ENCODE measurements around the gene AXDND1. TPM values are rescaled to one million over a fixed set of nuclear protein-coding genes. Genes with fewer than 3 reads are reported as not detected.

Gene AXDND1
- total RNA-seq, 1 experiment from 2014 or later, result 1.8 TPM

DNA sequence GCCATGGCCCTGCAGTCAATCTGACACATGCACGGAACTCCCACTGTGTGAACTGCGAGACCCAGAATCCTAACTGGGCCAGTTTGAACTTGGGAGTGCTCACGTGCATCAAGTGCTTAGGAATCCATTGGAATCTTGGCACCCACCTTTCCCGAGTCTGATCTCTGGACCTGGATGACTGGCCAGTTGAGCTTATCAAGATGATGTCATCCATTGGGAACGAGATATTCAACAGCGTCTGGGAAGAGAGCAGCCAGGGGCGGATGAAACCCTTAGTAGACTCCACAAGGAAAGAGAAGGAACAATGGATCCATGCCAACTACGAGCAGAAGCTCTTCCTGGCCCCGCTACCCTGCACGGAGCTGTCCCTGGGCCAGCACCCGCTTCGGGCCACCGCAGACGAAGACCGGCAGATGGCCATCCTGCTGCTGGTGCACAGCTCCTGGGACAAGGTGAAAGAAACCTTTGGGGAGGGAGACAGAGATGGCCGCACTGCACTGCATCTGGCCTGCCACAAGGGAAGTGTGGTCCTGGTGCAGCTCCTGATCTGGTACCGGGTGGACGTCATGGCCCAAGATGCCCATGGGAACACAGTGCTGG is 222.8 kb downstream of the AXDND1 start:
- peaks cover 31% of the 10 kb centered on the region for H3K27me3 ChIP-seq (ENCODE audit: insufficient read depth, low read depth)
- POLR2A ChIA-PET (ENCODE audit: unreplicated experiment), result no interaction called here
- intact Hi-C loops (cut with micrococcal nuclease; ENCODE audit: unreplicated experiment), result no loop called here
- CTCF ChIA-PET, result no interaction called here
- H3K4me2 ChIP-seq, result no peak overlapping the region
- no peak overlapping the region for H3K4me3 ChIP-seq
- no peaks in the 10 kb centered on the region for H3K9me3 ChIP-seq (ENCODE audit: insufficient read depth, low read depth)
- H3K36me3 ChIP-seq (ENCODE audit: low read depth), result no peaks in the 10 kb centered on the region
- DNase-seq, result no peak
- no peaks in the 10 kb centered on the region for H3K79me2 ChIP-seq (ENCODE audit: low read depth)
- no TSS peak for BruUV-seq (replicated peaks)
- no peak overlapping the region for H3K27ac ChIP-seq
- H4K20me1 ChIP-seq (ENCODE audit: insufficient read depth), result no peaks in the 10 kb centered on the region
- H3K4me1 ChIP-seq (replicated peaks; ENCODE audit: insufficient read depth), result no peaks in the 10 kb centered on the region
- TF ChIP-seq EZH2 (IDR thresholded peaks at IDR 0.05; ENCODE audit: low read depth), result no peak
- TF ChIP-seq, protein P1, sequence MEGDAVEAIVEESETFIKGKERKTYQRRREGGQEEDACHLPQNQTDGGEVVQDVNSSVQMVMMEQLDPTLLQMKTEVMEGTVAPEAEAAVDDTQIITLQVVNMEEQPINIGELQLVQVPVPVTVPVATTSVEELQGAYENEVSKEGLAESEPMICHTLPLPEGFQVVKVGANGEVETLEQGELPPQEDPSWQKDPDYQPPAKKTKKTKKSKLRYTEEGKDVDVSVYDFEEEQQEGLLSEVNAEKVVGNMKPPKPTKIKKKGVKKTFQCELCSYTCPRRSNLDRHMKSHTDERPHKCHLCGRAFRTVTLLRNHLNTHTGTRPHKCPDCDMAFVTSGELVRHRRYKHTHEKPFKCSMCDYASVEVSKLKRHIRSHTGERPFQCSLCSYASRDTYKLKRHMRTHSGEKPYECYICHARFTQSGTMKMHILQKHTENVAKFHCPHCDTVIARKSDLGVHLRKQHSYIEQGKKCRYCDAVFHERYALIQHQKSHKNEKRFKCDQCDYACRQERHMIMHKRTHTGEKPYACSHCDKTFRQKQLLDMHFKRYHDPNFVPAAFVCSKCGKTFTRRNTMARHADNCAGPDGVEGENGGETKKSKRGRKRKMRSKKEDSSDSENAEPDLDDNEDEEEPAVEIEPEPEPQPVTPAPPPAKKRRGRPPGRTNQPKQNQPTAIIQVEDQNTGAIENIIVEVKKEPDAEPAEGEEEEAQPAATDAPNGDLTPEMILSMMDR (conservative IDR thresholded peaks at IDR 0.05), result no peak
- H3K9me2 ChIP-seq (ENCODE audit: insufficient read depth), result no peaks in the 10 kb centered on the region
- no peak overlapping the region for H2AFZ ChIP-seq
- no peaks in the 10 kb centered on the region for H3F3A ChIP-seq (ENCODE audit: insufficient read depth, low read depth)

DNA sequence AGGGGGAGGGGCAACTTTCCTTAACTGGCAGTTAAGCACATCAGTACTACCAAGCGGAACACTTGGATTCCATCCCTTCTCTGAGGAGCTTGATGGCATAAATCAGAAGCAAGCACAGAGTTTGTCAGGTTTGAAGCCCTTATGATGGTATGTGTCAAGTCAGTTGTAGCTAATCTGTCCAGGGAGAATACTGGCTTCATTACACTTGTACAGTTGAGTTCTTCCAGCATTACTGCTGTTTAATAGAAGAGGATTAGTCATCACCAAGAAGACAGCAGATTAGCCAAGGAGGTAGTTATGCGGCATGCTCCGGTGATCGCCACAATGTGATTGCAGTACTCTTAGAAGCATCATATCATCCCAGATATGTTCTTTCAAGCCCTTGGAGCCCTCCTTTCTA is 223.7 kb downstream of the AXDND1 start:
- H3K79me2 ChIP-seq (ENCODE audit: low read depth), result no peaks in the 10 kb centered on the region
- CTCF ChIA-PET, result no interaction called here
- H3K4me1 ChIP-seq (replicated peaks; ENCODE audit: insufficient read depth), result no peaks in the 10 kb centered on the region
- DNase-seq, result no peak
- no peaks in the 10 kb centered on the region for H3K9me3 ChIP-seq (ENCODE audit: insufficient read depth, low read depth)
- no peaks in the 10 kb centered on the region for H4K20me1 ChIP-seq (ENCODE audit: insufficient read depth)
- intact Hi-C loops (cut with micrococcal nuclease; ENCODE audit: unreplicated experiment), result no loop called here
- H3K36me3 ChIP-seq (ENCODE audit: low read depth), result no peaks in the 10 kb centered on the region
- no TSS peak for BruUV-seq (replicated peaks)
- H3K9me2 ChIP-seq (ENCODE audit: insufficient read depth), result no peaks in the 10 kb centered on the region
- H3K4me2 ChIP-seq, result no peak overlapping the region
- H3K4me3 ChIP-seq, result no peak overlapping the region
- no peak overlapping the region for H3K27ac ChIP-seq
- peaks cover 29% of the 10 kb centered on the region for H3K27me3 ChIP-seq (ENCODE audit: insufficient read depth, low read depth)
- TF ChIP-seq, protein P1 (conservative IDR thresholded peaks at IDR 0.05), result no peak
- TF ChIP-seq EZH2 (IDR thresholded peaks at IDR 0.05; ENCODE audit: low read depth), result no peak
- POLR2A ChIA-PET (ENCODE audit: unreplicated experiment), result no interaction called here
- no peaks in the 10 kb centered on the region for H3F3A ChIP-seq (ENCODE audit: insufficient read depth, low read depth)
- H2AFZ ChIP-seq, result no peak overlapping the region

DNA sequence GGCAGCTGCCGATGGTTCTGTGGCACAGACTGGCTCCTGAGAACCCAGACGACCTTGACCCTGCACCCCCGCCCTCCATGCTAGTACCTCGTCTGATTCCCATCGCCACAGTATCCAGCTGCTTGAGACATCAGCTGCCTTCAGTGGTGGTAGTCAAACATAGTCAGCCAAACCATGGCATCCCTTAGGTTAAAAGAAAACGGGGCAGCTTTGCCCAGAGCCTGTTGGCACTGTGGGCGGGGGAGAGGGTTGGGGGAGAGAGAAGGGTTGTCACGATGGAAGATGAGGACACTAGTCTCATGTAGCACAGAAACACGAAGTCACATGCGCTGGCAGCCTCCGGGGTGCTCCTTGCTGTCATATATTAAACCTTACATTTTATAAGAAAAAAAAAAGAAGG is 224.9 kb downstream of the AXDND1 start:
- H3K9me3 ChIP-seq (ENCODE audit: insufficient read depth, low read depth), result no peaks in the 10 kb centered on the region
- H3F3A ChIP-seq (ENCODE audit: insufficient read depth, low read depth), result no peaks in the 10 kb centered on the region
- no peak for TF ChIP-seq EZH2 (IDR thresholded peaks at IDR 0.05; ENCODE audit: low read depth)
- TF ChIP-seq, protein P1 (conservative IDR thresholded peaks at IDR 0.05), result no peak
- H3K27ac ChIP-seq, result no peak overlapping the region
- no peak overlapping the region for H3K4me3 ChIP-seq
- peaks cover 19% of the 10 kb centered on the region; the same call in 1 of the 2 replicates for H3K27me3 ChIP-seq (ENCODE audit: insufficient read depth, low read depth)
- DNase-seq, result no peak
- no peaks in the 10 kb centered on the region for H4K20me1 ChIP-seq (ENCODE audit: insufficient read depth)
- H2AFZ ChIP-seq, result no peak overlapping the region
- ChIA-PET CTCF (interaction anchor here (0.6 kb wide), 1 partner anchor 151 kb away, joined by 4 read pairs; no protein-coding TSS in a partner anchor), POLR2A (ENCODE audit: unreplicated experiment) (no interaction called here)
- BruUV-seq (replicated peaks), result no TSS peak
- H3K79me2 ChIP-seq (ENCODE audit: low read depth), result no peaks in the 10 kb centered on the region
- H3K4me1 ChIP-seq (replicated peaks; ENCODE audit: insufficient read depth), result no peaks in the 10 kb centered on the region
- H3K4me2 ChIP-seq, result no peak overlapping the region
- H3K9me2 ChIP-seq (ENCODE audit: insufficient read depth), result no peaks in the 10 kb centered on the region
- intact Hi-C loops (cut with micrococcal nuclease; ENCODE audit: unreplicated experiment), result loop anchor here (10.0 kb wide), 1 partner anchor 1056 kb away; no protein-coding TSS in a partner anchor
- no peaks in the 10 kb centered on the region for H3K36me3 ChIP-seq (ENCODE audit: low read depth)

Data from PC-9 (cell line).